ENCODE measurements around the gene ADGRE3. TPM values are rescaled to one million over a fixed set of nuclear protein-coding genes. Genes with fewer than 3 reads are reported as not detected.
"Not testable (repeated sequence)": the region's sequence is repeated elsewhere in the genome, so short reads cannot be mapped to it uniquely, and the experiment has no call there.

ADGRE3 gene
- total RNA-seq, 1 donor from 2014 or later, result 0.19 TPM

DNA sequence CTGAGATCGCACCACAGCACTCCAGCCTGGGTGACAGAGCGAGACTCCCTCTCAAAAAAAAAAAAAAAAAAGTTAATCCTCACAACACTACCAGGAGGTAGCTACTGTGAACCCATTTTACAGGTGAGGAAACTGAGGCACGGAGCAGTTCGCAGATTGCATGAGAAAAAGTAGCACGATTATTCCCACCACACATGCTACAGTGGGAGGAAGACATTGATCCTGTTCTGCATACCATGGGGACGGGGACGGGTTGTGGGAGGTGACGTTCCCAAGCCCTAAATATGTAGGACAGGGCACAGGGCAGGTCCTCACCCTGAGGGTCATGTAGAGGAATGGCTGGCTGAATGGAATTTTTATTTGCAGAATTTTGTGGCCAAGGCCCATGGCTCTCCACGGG lies 68.0 kb downstream of the ADGRE3 start:
- no peak for DNase-seq (ENCODE audit: low spot score)

GRCh38 chr19:14603990-14604387 lies 70.7 kb downstream of the ADGRE3 start:
- DNase-seq (ENCODE audit: low spot score), result no peak

DNA sequence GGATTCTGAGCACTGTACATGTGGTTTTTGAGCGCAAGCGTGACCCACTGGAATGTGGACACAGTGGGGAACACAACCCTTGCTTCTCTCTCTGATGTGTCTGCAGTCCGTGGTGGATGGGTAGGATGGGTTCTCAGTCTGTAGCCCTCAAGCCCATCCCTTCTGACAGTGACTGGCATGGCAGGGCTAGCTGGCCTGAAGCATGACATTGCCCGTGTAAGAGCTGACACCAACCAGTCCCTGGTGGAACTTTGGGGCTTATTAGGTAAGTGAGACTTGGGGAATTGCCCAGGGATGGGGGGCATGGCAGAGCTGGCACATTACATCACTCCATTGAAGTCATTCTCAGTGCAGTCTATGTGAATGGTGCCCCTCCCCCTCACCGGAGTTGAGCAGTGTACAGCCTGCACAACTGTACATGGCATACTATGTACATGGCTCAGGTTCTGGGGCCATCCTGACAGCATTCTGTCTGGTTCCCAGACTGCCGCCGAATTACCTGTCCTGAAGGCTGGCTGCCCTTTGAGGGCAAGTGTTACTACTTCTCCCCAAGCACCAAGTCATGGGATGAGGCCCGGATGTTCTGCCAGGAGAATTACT lies 75.0 kb downstream of the ADGRE3 start:
- DNase-seq (ENCODE audit: low spot score), result no peak

GRCh38 chr19:14595558-14595957 lies 79.1 kb downstream of the ADGRE3 start:
- DNase-seq (ENCODE audit: low spot score), result no peak

GRCh38 chr19:14589433-14589832 lies 85.2 kb downstream of the ADGRE3 start:
- DNase-seq (ENCODE audit: low spot score), result not testable (repeated sequence)

- not testable (repeated sequence) for DNase-seq (ENCODE audit: low spot score)
Observed at GRCh38 chr19:14585187-14585586, 89.5 kb downstream of the ADGRE3 start.

DNA sequence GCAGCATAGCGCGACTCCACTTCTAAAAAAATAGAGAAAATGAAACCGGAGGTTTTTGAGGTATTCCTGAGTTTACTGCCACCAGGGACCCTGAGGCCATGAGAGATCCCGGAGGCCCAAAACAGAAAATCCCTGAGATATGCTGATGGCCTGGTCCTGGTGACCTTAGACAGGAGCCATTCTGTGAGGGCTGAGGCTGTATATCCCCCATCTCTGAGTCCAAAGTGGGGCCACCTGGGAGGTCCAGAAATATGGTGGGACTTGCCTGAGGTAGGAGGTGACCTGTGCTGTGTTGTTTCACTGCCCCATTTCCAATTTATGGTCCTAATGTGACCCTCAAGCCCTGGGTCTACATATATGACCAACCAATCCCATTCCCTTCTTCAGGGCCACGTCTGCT lies 90.3 kb downstream of the ADGRE3 start:
- not testable (repeated sequence) for DNase-seq (ENCODE audit: low spot score)

DNA sequence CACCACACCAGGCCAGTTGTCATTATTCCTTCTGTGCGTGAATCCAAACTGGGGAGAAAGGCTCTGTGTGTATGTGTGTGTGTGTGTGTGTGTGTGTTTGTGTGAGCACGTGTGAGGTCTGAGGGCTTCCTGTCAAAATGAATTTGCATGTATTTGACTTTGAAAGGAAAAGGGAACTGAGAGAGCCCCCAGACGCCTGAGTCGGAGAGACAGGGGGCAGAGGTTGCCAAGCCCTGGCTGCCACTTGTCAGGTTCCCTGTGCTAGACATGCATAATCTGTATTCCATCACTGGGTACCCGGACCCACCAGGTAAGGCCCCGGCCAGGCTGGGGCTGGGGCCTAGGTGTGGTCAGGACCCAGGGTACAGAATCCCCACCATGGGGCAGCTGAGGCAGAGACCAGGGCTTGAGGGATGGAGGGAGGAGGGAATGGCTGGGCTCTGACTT lies 91.7 kb downstream of the ADGRE3 start, which contains the start of gene CLEC17A:
Gene CLEC17A, plus strand, starts transcription at position 191 of the 447 bp plus-strand sequence. Its CDS starts 77 bp downstream, at position 268.
- DNase-seq (ENCODE audit: low spot score), result no peak

DNA sequence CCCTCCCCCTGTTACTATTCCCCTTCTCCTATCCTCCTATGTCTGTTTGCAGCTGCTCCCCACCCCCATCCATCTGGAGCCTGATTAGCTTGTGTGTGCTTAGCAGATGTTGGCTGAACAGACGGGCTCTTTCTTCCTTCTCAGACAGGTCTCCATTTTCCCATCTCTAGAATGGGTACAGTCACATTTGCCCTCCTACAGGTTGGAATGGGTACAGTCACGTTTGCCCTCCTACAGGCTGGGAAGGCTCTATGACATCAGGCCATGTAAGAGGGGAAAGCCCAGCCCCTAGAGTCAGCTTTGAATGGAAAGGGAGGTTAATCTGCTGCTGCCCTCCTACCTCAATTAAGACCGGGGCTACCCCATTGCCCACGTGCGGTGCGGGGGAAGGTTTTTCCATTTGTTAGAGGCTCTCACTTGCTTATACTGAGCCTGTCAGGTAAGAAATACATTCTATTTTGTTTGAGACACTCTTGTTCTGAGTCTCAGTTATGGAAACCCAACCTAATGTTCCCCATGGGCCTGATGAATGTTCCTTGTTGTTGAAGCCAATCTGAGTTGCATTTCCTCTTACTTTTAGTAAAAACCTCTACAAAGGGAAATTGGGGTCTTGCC lies 93.9 kb downstream of the ADGRE3 start:
- no peak for DNase-seq (ENCODE audit: low spot score)

- DNase-seq (ENCODE audit: low spot score), result no peak
Observed at GRCh38 chr19:14577885-14578427, 96.7 kb downstream of the ADGRE3 start.

GRCh38 chr19:14577264-14577663 lies 97.4 kb downstream of the ADGRE3 start:
- DNase-seq (ENCODE audit: low spot score), result no peak

DNA sequence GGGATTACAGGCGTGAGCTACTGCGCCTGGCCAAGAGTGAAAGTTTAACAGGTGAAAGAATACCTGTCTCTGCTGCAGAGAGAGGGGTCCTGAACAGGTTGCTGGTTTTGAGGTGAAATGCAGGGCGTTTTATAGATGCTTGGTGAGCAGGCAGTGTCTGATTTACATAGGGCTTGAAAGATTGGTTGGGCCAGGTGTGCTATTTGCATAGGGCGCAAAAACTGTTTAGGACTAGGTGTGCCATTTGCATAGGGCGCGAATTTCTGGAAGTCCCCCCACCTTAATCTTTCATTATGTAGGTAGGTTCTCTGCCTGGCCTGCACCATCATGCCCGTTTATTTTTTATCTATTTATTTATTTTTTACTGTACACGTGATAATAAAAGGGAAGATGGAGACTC lies 98.3 kb downstream of the ADGRE3 start:
- DNase-seq (ENCODE audit: low spot score), result no peak

- DNase-seq (ENCODE audit: low spot score), result no peak
Observed at GRCh38 chr19:14575428-14575980, 99.1 kb downstream of the ADGRE3 start.

- peak; percentile 93 for DNase-seq (ENCODE audit: low spot score)
Observed at GRCh38 chr19:14571695-14572490, 102.8 kb downstream of the ADGRE3 start, which contains the start of gene NDUFB7. Gene NDUFB7 (minus strand): TSS chr19:14572066. CDS start chr19:14572000, 66 bp downstream.

GRCh38 chr19:14570864-14571527 lies 103.6 kb downstream of the ADGRE3 start:
- no peak for DNase-seq (ENCODE audit: low spot score)

Other genes with a start within 250 kb of the ADGRE3 start
- 142 TPM for gene PKN1, start 241.5 kb downstream of the ADGRE3 start, total RNA-seq
- 0.55 TPM for gene PTGER1, start 199.5 kb downstream of the ADGRE3 start, total RNA-seq
- 75.7 TPM for gene GIPC1, start 178.7 kb downstream of the ADGRE3 start, total RNA-seq
- 111 TPM for gene DNAJB1, start 156.4 kb downstream of the ADGRE3 start, total RNA-seq
- gene TECR, start 145.2 kb downstream of the ADGRE3 start, total RNA-seq, result 119 TPM
- gene NDUFB7, start 102.8 kb downstream of the ADGRE3 start, total RNA-seq, result 181 TPM
- gene CLEC17A, start 91.8 kb downstream of the ADGRE3 start, total RNA-seq, result not detected
- 23.2 TPM for gene ZNF333, start 15.2 kb upstream of the ADGRE3 start, total RNA-seq
- gene ADGRE2, start 103.7 kb upstream of the ADGRE3 start, total RNA-seq, result 10.9 TPM
- not detected for gene OR7A5, start 160.3 kb upstream of the ADGRE3 start, total RNA-seq
- gene OR7C1, start 160.3 kb upstream of the ADGRE3 start, total RNA-seq, result not detected
- gene OR7A10, start 174.1 kb upstream of the ADGRE3 start, total RNA-seq, result not detected
- not detected for gene OR7A17, start 211.3 kb upstream of the ADGRE3 start, total RNA-seq

Measured in mesenteric fat pad (tissue), 1 donor.